Lower leg skin (tissue), 3 donors: ENCODE measurements around the gene NFIA.

Experiments
- CTCF ChIP-seq, 3 donors: fragments of 450-650 bp; IDR thresholded peaks; one replicate each; pipeline ENCODE4 v1.5.1; 2016; ENCODE audit warnings: antibody characterized with exemption in 3 of 3, mild to moderate bottlenecking in 3 of 3, moderate library complexity in 2 of 3
- POLR2A ChIP-seq, 2 donors: fragments of 450-650 bp; IDR thresholded peaks; one replicate each; pipeline ENCODE4 v1.6.1; 2016 to 2017; ENCODE audit warnings: antibody characterized with exemption in 2 of 2, mild to moderate bottlenecking in 1 of 2, moderate library complexity in 1 of 2

- TF ChIP-seq CTCF (IDR thresholded peaks at IDR 0.05) (no peak), POLR2A (IDR thresholded peaks at IDR 0.05) (no peak)
These were observed 351.9 kb downstream of the NFIA start for GRCh38 chr1:61434276-61434675.
